Mononuclear cell (primary cell): ENCODE data around the gene MAD1L1. TPM values are rescaled to one million over a fixed set of nuclear protein-coding genes. Genes with fewer than 3 reads are reported as not detected.

ENCODE experiments used
- H3K27me3 ChIP-seq: 2 replicates; pipeline ENCODE4 v1.6.0; 2011; ENCODE audit warnings: low read length, control low read depth; ENCODE audit not compliant: insufficient read depth
- H3K4me1 ChIP-seq: 2 replicates; pipeline ENCODE4 v1.5.1; 2011; ENCODE audit warnings: mild to moderate bottlenecking, low read length, control low read depth; ENCODE audit not compliant: insufficient read depth
- H3K4me3 ChIP-seq: 2 replicates; pipeline ENCODE4 v1.5.1; 2011; ENCODE audit warnings: mild to moderate bottlenecking, low read length, moderate library complexity
- H3K9me3 ChIP-seq: 2 replicates; pipeline ENCODE4 v1.5.1; 2011; ENCODE audit warnings: low read depth, mild to moderate bottlenecking, control low read depth, low read length
- total RNA-seq: library from RNA; depleted of rRNA; stranded (reverse); fragments of >200 nt; gene quantifications from one replicate; pipeline ENCODE4 v1.2.3, GENCODE V29; 2012

The MAD1L1 gene
- total RNA-seq, 1 donor: 74.2 TPM

GRCh38 chr7:2220506-2220905 lies 12.2 kb downstream of the MAD1L1 start:
- Histone ChIP-seq H3K4me3 (no peak overlapping the region), H3K9me3 (no peaks in the 10 kb centered on the region), H3K4me1 (no peaks in the 10 kb centered on the region), H3K27me3 (no peaks in the 10 kb centered on the region)

GRCh38 chr7:2220030-2220429 lies 12.7 kb downstream of the MAD1L1 start:
- Histone ChIP-seq H3K4me3 (no peak overlapping the region), H3K4me1 (no peaks in the 10 kb centered on the region)

GRCh38 chr7:2219606-2220005 lies 13.1 kb downstream of the MAD1L1 start:
- no peaks in the 10 kb centered on the region for H3K4me1 ChIP-seq
- H3K4me3 ChIP-seq: no peak overlapping the region
- H3K9me3 ChIP-seq: no peaks in the 10 kb centered on the region
- H3K27me3 ChIP-seq: no peaks in the 10 kb centered on the region

More at GRCh38 chr7:2220030-2220429, 12.7 kb downstream of the MAD1L1 start:
- Histone ChIP-seq H3K9me3 (no peaks in the 10 kb centered on the region), H3K27me3 (no peaks in the 10 kb centered on the region)

GRCh38 chr7:2219136-2219535 lies 13.6 kb downstream of the MAD1L1 start:
- Histone ChIP-seq H3K27me3 (no peaks in the 10 kb centered on the region), H3K9me3 (no peaks in the 10 kb centered on the region), H3K4me1 (no peaks in the 10 kb centered on the region), H3K4me3 (no peak overlapping the region)

GRCh38 chr7:2218444-2218785 lies 14.3 kb downstream of the MAD1L1 start:
- Histone ChIP-seq H3K9me3 (no peaks in the 10 kb centered on the region), H3K4me1 (no peaks in the 10 kb centered on the region)

GRCh38 chr7:2217716-2218443 lies 14.9 kb downstream of the MAD1L1 start:
- Histone ChIP-seq H3K27me3 (no peaks in the 10 kb centered on the region), H3K4me3 (no peak overlapping the region), H3K9me3 (no peaks in the 10 kb centered on the region), H3K4me1 (no peaks in the 10 kb centered on the region)

More at GRCh38 chr7:2218444-2218785, 14.3 kb downstream of the MAD1L1 start:
- Histone ChIP-seq H3K27me3 (no peaks in the 10 kb centered on the region), H3K4me3 (no peak overlapping the region)

GRCh38 chr7:2217206-2217605 lies 15.5 kb downstream of the MAD1L1 start:
- no peak overlapping the region for H3K4me3 ChIP-seq
- no peaks in the 10 kb centered on the region for H3K9me3 ChIP-seq
- H3K4me1 ChIP-seq: no peaks in the 10 kb centered on the region
- H3K27me3 ChIP-seq: no peaks in the 10 kb centered on the region

GRCh38 chr7:2215851-2216250 lies 16.9 kb downstream of the MAD1L1 start:
- Histone ChIP-seq H3K4me3 (no peak overlapping the region), H3K9me3 (no peaks in the 10 kb centered on the region), H3K27me3 (no peaks in the 10 kb centered on the region), H3K4me1 (no peaks in the 10 kb centered on the region)

GRCh38 chr7:2214636-2215035 lies 18.1 kb downstream of the MAD1L1 start:
- H3K9me3 ChIP-seq: no peaks in the 10 kb centered on the region

GRCh38 chr7:2213551-2214215 lies 19.1 kb downstream of the MAD1L1 start:
- H3K4me3 ChIP-seq: no peak overlapping the region
- H3K9me3 ChIP-seq: no peaks in the 10 kb centered on the region
- H3K4me1 ChIP-seq: no peaks in the 10 kb centered on the region
- H3K27me3 ChIP-seq: no peaks in the 10 kb centered on the region

More at GRCh38 chr7:2214636-2215035, 18.1 kb downstream of the MAD1L1 start:
- no peaks in the 10 kb centered on the region for H3K27me3 ChIP-seq
- H3K4me3 ChIP-seq: no peak overlapping the region
- no peaks in the 10 kb centered on the region for H3K4me1 ChIP-seq

- H3K4me3 ChIP-seq: no peak overlapping the region
- no peaks in the 10 kb centered on the region for H3K27me3 ChIP-seq
- H3K9me3 ChIP-seq: no peaks in the 10 kb centered on the region
- H3K4me1 ChIP-seq: no peaks in the 10 kb centered on the region
These were observed 19.8 kb downstream of the MAD1L1 start for GRCh38 chr7:2212906-2213305.

- Histone ChIP-seq H3K4me1 (no peaks in the 10 kb centered on the region), H3K9me3 (no peaks in the 10 kb centered on the region), H3K4me3 (no peak overlapping the region), H3K27me3 (no peaks in the 10 kb centered on the region)
These were observed 20.8 kb downstream of the MAD1L1 start for GRCh38 chr7:2211926-2212325.

GRCh38 chr7:2211259-2211880 lies 21.4 kb downstream of the MAD1L1 start:
- Histone ChIP-seq H3K4me3 (no peak overlapping the region), H3K9me3 (no peaks in the 10 kb centered on the region), H3K4me1 (no peaks in the 10 kb centered on the region), H3K27me3 (no peaks in the 10 kb centered on the region)

- no peaks in the 10 kb centered on the region for H3K4me1 ChIP-seq
- H3K27me3 ChIP-seq: no peaks in the 10 kb centered on the region
- H3K4me3 ChIP-seq: no peak overlapping the region
- H3K9me3 ChIP-seq: no peaks in the 10 kb centered on the region
These were observed 22.0 kb downstream of the MAD1L1 start for GRCh38 chr7:2210551-2211258.

GRCh38 chr7:2209961-2210323 lies 22.8 kb downstream of the MAD1L1 start:
- Histone ChIP-seq H3K4me3 (no peak overlapping the region), H3K4me1 (no peaks in the 10 kb centered on the region), H3K27me3 (no peaks in the 10 kb centered on the region), H3K9me3 (no peaks in the 10 kb centered on the region)
